ENCODE results near the gene PLCH1.

DNA sequence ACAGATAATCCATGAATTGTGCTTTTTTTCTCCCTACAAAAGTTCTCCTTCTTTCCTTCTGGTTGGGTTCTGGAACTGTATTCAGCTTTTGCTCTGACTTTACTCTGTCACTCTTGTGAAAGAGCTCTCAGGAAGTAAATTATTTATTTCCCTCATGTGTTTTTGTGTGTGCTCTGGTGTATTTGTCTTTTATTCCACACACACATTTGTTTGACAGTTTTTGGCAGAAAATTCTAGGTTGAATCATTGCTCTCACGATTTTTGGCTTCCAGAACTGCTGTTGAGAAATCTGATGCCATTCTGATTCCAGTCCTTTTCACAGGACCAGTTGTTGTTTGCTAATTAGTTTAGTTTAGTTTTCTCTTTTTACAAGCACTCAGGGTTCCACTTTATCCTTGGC is 172.8 kb downstream of the PLCH1 start:
- TF ChIP-seq EZH2 (IDR thresholded peaks at IDR 0.05) (no peak), POLR2AphosphoS5 (IDR thresholded peaks at IDR 0.05; ENCODE audit: borderline replicate concordance, low read depth, low read length) (no peak)
